SW 1271 (cell line): ENCODE results near the gene SLC5A1.

Source experiments
- DNase-seq, 2 experiments: peaks; one replicate each; lab custom pipeline; 2025; lab: John Stamatoyannopoulos, UW

The SLC5A1 gene

GRCh38 chr22:32050678-32051515 lies 7.8 kb downstream of the SLC5A1 start:
- DNase-seq: peak; percentile 54 to 85

GRCh38 chr22:32052244-32052643 lies 9.2 kb downstream of the SLC5A1 start:
- DNase-seq: no peak

GRCh38 chr22:32052936-32053791 lies 10.1 kb downstream of the SLC5A1 start:
- DNase-seq: no peak

GRCh38 chr22:32055069-32055468 lies 12.0 kb downstream of the SLC5A1 start:
- no peak for DNase-seq

- no peak for DNase-seq
Measured at GRCh38 chr22:32058656-32059260, 15.7 kb downstream of the SLC5A1 start.

- no peak for DNase-seq
Measured at GRCh38 chr22:32059426-32059825, 16.4 kb downstream of the SLC5A1 start.

GRCh38 chr22:32063701-32064100 lies 20.6 kb downstream of the SLC5A1 start:
- DNase-seq: no peak

- no peak for DNase-seq
Measured at GRCh38 chr22:32066820-32067219, 23.8 kb downstream of the SLC5A1 start.

GRCh38 chr22:32067613-32068012 lies 24.6 kb downstream of the SLC5A1 start:
- DNase-seq: no peak

GRCh38 chr22:32069579-32070372 lies 26.7 kb downstream of the SLC5A1 start:
- no peak for DNase-seq

- DNase-seq: no peak
Measured at GRCh38 chr22:32073262-32073661, 30.2 kb downstream of the SLC5A1 start.

- no peak for DNase-seq
Measured at GRCh38 chr22:32073823-32074380, 30.8 kb downstream of the SLC5A1 start.

- DNase-seq: no peak
Measured at GRCh38 chr22:32075997-32076760, 33.1 kb downstream of the SLC5A1 start.

GRCh38 chr22:32076761-32077084 lies 33.7 kb downstream of the SLC5A1 start:
- no peak for DNase-seq

GRCh38 chr22:32077151-32077550 lies 34.1 kb downstream of the SLC5A1 start:
- DNase-seq: no peak

- peak; percentile 35 to 59 for DNase-seq
Measured at GRCh38 chr22:32079130-32080089, 36.3 kb downstream of the SLC5A1 start.

- DNase-seq: peak in 1 of 2 experiments; percentile 45
Measured at GRCh38 chr22:32080904-32081303, 37.8 kb downstream of the SLC5A1 start.

- DNase-seq: no peak
Measured at GRCh38 chr22:32082331-32082730, 39.3 kb downstream of the SLC5A1 start.

- DNase-seq: no peak
Measured at GRCh38 chr22:32083000-32083399, 39.9 kb downstream of the SLC5A1 start.

- no peak for DNase-seq
Measured at GRCh38 chr22:32083814-32084213, 40.8 kb downstream of the SLC5A1 start.
